Fibroblast of pulmonary artery (primary cell): ENCODE data around the gene EXOC3L4.

ENCODE experiments used
- DNase-seq: peaks from one replicate; pipeline ENCODE4 v3.0.0-alpha.2; 2010; ENCODE audit warnings: low read depth
- H3K4me3 ChIP-seq: replicated peaks from 2 replicates; pipeline ENCODE4 v1.5.1; 2011; ENCODE audit warnings: low read depth, mild to moderate bottlenecking, control low read depth, low read length, moderate library complexity
- TF ChIP-seq, protein P1 (sequence below): IDR thresholded peaks from 2 replicates; pipeline ENCODE4 v1.5.1; 2011; ENCODE audit warnings: mild to moderate bottlenecking, control low read depth, low read length, inconsistent platforms; ENCODE audit errors: missing control alignments

The EXOC3L4 gene

DNA sequence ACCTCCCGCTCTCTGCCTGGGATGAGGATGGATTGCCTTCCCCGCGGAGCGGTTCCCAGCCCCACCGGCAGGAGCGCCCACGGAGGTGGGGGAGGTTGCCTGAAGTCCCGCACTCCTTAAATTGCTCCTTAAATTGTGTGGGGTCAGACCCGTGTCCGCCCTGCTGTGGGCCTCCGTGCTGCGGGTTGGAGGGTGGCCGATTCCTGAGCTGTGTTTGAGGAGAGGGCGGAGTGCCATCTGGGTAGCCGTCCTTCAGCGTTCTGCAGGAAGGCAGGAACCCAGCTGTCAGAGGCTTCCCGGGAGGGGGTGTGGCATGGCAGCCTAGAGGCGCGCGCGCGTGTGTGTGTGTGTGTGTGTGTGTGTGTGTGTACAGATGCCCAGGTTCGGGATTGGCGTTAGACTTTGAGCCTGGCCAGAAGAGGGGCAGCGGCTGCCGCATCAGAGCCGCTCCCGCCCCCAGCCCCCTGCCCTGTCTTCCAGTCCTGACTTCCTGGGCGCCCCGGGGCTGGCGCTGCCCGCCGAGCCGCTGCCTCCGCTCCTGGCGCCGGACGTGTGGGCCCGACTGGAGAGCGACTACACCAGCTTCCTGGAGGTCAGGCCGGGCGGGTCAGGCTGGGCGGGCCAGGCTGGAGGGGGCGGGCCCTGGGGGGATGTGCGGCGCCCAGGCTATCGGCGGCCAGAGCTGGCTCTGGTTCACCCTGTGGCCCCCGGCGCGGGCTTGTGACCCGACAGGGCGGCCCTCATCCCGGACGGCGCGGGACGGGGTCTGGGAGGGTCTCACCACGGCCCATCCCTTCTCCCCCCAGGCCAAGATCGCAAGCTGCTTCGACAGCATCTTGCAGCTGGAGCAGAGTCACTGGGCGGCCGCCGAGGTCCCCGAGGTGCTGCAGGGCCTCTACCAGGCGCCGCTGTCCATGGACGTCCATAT is 9.2 kb downstream of the EXOC3L4 start:
- peak; percentile 50 for DNase-seq
- H3K4me3 ChIP-seq = no peak overlapping the region
- TF ChIP-seq, protein P1, sequence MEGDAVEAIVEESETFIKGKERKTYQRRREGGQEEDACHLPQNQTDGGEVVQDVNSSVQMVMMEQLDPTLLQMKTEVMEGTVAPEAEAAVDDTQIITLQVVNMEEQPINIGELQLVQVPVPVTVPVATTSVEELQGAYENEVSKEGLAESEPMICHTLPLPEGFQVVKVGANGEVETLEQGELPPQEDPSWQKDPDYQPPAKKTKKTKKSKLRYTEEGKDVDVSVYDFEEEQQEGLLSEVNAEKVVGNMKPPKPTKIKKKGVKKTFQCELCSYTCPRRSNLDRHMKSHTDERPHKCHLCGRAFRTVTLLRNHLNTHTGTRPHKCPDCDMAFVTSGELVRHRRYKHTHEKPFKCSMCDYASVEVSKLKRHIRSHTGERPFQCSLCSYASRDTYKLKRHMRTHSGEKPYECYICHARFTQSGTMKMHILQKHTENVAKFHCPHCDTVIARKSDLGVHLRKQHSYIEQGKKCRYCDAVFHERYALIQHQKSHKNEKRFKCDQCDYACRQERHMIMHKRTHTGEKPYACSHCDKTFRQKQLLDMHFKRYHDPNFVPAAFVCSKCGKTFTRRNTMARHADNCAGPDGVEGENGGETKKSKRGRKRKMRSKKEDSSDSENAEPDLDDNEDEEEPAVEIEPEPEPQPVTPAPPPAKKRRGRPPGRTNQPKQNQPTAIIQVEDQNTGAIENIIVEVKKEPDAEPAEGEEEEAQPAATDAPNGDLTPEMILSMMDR = peak; percentile 16

DNA sequence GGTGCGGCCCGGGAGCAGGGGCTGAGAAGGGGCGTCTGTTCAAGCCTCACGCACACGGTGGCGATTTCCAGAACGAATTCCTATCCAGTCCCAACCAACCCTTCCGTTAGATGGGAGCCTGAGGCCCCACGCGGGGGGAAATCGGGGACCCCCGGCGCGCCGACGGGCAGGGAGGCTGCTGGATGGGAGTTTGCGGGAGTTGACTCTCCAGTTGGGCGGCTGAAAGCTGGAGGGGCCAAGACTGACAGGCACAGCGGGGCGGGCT is 9.8 kb downstream of the EXOC3L4 start:
- no peak for DNase-seq

DNA sequence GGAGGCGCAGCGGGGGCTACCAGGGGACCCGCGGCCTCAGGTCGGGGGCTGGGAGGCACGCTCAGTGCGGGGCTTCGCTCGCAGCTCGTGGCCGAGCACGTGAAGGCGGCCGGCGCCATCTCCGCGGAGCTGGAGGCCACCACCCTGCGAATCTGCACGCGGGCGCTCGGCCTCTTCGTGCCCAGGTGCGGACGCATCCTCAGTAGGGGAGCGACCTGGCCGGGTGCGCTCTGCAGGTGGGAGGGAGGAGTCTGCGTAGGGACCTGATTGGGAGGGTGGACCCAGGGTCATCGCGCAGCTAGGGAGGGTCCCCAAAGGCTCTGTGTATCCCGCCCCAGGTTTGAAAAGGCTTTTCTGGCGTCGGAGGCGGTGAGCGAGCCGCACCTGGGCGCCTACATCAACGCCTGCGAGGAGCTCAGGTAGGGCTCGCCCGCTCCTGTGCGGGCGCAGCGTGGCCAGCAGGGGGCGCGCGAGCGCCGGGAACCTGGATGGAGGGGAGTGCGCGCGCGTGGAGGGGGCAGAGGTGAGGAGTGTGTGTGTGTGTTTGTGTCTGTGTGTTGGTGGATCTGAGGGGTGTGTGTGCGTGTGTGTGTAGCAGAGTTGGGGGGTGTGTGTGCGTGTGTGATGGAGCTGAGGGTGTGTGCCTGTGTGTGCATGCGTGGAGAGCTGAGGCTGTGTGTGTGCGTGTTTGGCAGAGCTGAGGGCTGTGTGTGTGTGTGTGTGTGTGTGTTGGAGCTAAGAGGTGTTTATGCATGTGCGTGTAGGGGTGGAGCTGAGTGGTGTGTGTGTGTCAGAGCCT is 10.3 kb downstream of the EXOC3L4 start:
- peak; percentile 52 for DNase-seq
- TF ChIP-seq, protein P1 = peak; percentile 83
- H3K4me3 ChIP-seq = no peak overlapping the region

More for the DNA sequence above, 9.8 kb downstream of the EXOC3L4 start:
- no peak overlapping the region for H3K4me3 ChIP-seq
- TF ChIP-seq, protein P1 = no peak

DNA sequence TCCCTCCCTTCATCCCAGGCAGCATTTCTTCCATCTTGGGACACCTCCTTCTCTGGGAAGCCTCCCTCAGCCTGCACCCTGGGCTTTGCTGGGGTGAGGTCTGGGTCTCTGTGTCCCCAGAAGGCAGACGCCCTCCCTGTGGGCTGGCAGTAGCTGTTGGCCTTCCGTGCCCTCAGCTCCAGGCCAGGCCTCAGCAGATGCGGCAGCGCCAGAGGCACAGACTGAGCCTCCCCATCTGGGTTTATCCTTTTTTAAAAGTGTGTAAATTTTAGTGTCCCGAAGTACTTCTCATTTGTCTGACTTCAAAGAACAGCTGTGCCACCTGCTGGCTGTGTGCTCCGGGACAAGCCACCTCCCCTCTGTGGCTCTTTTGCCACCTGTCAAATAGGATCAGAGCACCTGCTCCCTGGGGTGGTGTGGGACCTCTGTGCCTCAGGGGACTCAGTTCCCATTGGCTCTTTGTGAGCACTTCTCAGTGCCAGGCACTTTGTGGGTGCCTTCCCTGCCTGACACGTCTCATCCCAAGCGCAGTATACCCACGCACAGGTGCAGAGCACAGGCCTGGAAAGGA is 11.1 kb downstream of the EXOC3L4 start:
- H3K4me3 ChIP-seq = no peak overlapping the region
- DNase-seq = no peak
- TF ChIP-seq, protein P1 = no peak

DNA sequence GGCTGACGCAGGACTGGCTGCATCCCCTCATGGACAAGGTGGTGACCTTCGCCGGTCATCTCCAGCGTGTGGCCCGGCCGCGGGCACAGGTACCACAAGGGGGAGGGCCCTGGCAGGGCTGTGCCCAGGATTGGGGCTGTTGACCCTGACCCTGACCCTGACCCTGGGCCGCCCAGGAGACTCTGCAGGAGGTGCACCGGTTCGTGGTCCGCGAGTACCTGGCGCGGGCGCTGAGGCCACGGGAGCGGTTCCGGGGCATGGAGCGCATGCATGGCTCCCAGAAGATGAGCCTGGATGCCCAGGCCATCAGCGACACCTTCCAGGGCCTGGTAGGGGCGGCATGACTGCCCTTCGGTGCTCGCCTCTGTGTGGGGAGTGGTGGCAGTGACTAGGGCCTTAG is 12.9 kb downstream of the EXOC3L4 start:
- TF ChIP-seq, protein P1 = no peak
- no peak for DNase-seq
- H3K4me3 ChIP-seq = no peak overlapping the region

DNA sequence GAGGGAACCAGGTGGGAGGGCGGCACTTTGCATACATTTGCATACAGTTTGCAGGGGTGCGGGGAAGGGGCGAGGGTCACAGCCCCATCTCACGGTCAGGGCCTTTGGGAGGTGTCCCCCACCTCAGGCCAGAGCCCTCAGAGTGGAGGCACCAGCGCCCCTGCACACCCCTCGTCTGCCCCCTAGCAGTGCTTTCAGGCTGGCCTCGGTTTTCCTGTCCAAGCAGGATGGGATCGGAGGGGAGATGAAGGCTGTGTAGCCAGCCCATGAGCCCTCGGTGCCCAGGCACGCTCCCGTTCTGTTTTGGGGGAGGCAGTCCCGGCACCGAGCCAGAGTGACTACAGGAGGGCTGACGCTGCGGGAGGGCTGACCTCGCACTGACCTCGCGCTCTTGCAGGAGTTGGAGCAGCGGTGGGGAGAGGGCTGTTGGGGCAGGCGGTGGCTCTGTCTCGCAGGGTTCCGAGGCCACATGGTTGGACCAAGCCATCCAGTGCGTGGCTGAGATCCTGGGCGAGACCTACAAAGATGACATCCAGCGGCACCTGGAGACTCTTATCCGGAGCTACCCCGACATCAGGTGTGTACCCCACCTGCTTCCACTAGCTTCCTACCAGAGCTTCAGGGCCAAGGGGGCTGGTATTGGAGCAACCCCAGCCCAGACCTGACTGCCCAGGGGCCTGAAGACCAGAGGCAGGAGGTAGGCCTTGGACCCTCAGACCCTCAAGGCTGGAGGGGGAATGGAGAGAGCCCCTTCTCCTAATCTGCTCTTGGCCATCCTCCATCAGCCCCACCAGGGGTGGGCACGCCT is 13.6 kb downstream of the EXOC3L4 start:
- no peak for DNase-seq
- no peak overlapping the region for H3K4me3 ChIP-seq
- TF ChIP-seq, protein P1 = no peak
